ENCODE data around the gene TLL2.
A peak's percentile ranks its signal among the peaks of the same experiment; 100 is the strongest.
"Not testable (repeated sequence)": the region's sequence is repeated elsewhere in the genome, so short reads cannot be mapped to it uniquely, and the experiment has no call there.

TLL2 gene

GRCh38 chr10:96513698-96514561 is at the start of gene TLL2:
Gene TLL2, minus strand, starts transcription at chr10:96513926. Its CDS starts 241 bp downstream, at chr10:96513685.
- DNase-seq (ENCODE audit: low spot score) = peak; percentile 76

- no peak for DNase-seq (ENCODE audit: low spot score)
Measured at GRCh38 chr10:96560966-96561887, 47.5 kb upstream of the TLL2 start.

GRCh38 chr10:96560489-96560888 is 46.8 kb upstream of the TLL2 start:
- no peak for DNase-seq (ENCODE audit: low spot score)

GRCh38 chr10:96556003-96556402 is 42.3 kb upstream of the TLL2 start:
- no peak for DNase-seq (ENCODE audit: low spot score)

GRCh38 chr10:96555330-96555729 is 41.6 kb upstream of the TLL2 start:
- no peak for DNase-seq (ENCODE audit: low spot score)

- DNase-seq (ENCODE audit: low spot score) = no peak
Measured at GRCh38 chr10:96548589-96548988, 34.9 kb upstream of the TLL2 start.

GRCh38 chr10:96545558-96545957 is 31.8 kb upstream of the TLL2 start:
- not testable (repeated sequence) for DNase-seq (ENCODE audit: low spot score)

GRCh38 chr10:96541921-96542320 is 28.2 kb upstream of the TLL2 start:
- DNase-seq (ENCODE audit: low spot score) = no peak

GRCh38 chr10:96540240-96540639 is 26.5 kb upstream of the TLL2 start:
- no peak for DNase-seq (ENCODE audit: low spot score)

GRCh38 chr10:96538683-96539082 is 25.0 kb upstream of the TLL2 start:
- no peak for DNase-seq (ENCODE audit: low spot score)

GRCh38 chr10:96536129-96536528 is 22.4 kb upstream of the TLL2 start:
- DNase-seq (ENCODE audit: low spot score) = no peak

GRCh38 chr10:96532523-96532922 is 18.8 kb upstream of the TLL2 start:
- DNase-seq (ENCODE audit: low spot score) = no peak

- DNase-seq (ENCODE audit: low spot score) = no peak
Measured at GRCh38 chr10:96529634-96530279, 16.0 kb upstream of the TLL2 start.

- no peak for DNase-seq (ENCODE audit: low spot score)
Measured at GRCh38 chr10:96524741-96525140, 11.0 kb upstream of the TLL2 start.

GRCh38 chr10:96517284-96517683 is 3.6 kb upstream of the TLL2 start:
- no peak for DNase-seq (ENCODE audit: low spot score)

- no peak for DNase-seq (ENCODE audit: low spot score)
Measured at GRCh38 chr10:96516337-96516736, 2.6 kb upstream of the TLL2 start.

GRCh38 chr10:96513305-96513697 is 425 bp downstream of the TLL2 start:
- no peak for DNase-seq (ENCODE audit: low spot score)

- DNase-seq (ENCODE audit: low spot score) = no peak
Measured at GRCh38 chr10:96512524-96513304, 1.0 kb downstream of the TLL2 start.

GRCh38 chr10:96511044-96511945 is 2.4 kb downstream of the TLL2 start:
- DNase-seq (ENCODE audit: low spot score) = no peak

GRCh38 chr10:96509017-96509641 is 4.6 kb downstream of the TLL2 start:
- DNase-seq (ENCODE audit: low spot score) = no peak
